ENCODE data around the gene TGFBR2.

GRCh38 chr3:30694668-30695067, 88.3 kb downstream of the TGFBR2 start:
- TF ChIP-seq, protein P1, sequence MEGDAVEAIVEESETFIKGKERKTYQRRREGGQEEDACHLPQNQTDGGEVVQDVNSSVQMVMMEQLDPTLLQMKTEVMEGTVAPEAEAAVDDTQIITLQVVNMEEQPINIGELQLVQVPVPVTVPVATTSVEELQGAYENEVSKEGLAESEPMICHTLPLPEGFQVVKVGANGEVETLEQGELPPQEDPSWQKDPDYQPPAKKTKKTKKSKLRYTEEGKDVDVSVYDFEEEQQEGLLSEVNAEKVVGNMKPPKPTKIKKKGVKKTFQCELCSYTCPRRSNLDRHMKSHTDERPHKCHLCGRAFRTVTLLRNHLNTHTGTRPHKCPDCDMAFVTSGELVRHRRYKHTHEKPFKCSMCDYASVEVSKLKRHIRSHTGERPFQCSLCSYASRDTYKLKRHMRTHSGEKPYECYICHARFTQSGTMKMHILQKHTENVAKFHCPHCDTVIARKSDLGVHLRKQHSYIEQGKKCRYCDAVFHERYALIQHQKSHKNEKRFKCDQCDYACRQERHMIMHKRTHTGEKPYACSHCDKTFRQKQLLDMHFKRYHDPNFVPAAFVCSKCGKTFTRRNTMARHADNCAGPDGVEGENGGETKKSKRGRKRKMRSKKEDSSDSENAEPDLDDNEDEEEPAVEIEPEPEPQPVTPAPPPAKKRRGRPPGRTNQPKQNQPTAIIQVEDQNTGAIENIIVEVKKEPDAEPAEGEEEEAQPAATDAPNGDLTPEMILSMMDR (conservative IDR thresholded peaks at IDR 0.05; ENCODE audit: low read depth, low read length) = no peak
- TF ChIP-seq EZH2 (IDR thresholded peaks at IDR 0.05; ENCODE audit: low read length, unreplicated experiment) = no peak
- no peak for TF ChIP-seq EZH2phosphoT487 (IDR thresholded peaks at IDR 0.05; ENCODE audit: borderline replicate concordance, low read length)

All from PC-3 (cell line).